Erythroblast (primary cell): ENCODE results near the gene TP63.

ENCODE experiments used
- GATA1 ChIP-seq: IDR thresholded peaks from 2 replicates; pipeline ENCODE4 v1.6.1; 2011; ENCODE audit warnings: low read depth, mild to moderate bottlenecking, control low read depth, low read length, moderate library complexity
- POLR2A ChIP-seq: IDR thresholded peaks from 2 replicates; pipeline ENCODE4 v1.6.1; 2011; ENCODE audit warnings: mild to moderate bottlenecking, low read length

DNA sequence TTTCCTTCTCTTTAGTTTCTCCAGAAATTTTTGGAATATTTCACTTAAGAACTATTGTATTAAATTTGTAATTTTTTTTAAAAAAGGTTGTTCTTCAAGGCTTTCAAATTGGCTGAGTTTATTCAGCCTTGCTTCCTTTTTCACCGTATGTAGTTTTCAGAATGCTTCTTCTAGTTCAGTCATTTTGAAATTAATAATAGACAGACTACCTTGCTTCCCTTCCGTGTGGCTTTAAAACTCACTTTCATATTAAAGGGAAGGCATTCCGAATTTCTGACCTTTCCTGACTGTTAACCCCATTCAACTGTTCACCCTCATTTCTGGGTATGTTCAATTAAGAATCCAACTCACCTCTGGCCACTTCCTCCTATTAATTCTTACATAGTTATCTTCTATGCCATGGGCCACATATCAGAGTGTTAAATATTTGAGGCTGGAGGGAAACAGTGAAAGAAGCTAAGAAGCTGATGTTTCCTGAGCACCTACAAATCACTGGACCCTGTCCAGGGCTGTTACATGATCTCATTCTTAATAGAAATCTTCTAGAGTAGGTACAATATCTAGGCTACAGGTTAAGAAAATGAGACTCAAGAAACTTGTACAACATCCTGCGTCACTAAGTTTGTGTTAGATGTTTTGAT lies 252.0 kb downstream of the TP63 start:
- TF ChIP-seq POLR2A (no peak), GATA1 (no peak)
